Loucy (cell line): ENCODE measurements around the gene EEIG2.

ENCODE experiments used
- H2AFZ ChIP-seq: fragments of 200-600 bp; sonication (generic); 2 replicates; pipeline ENCODE4 v1.6.0; 2016; ENCODE audit warnings: antibody characterized with exemption, mild to moderate bottlenecking, low read length, moderate library complexity
- H3F3A ChIP-seq: fragments of 200-600 bp; 2 replicates; pipeline ENCODE4 v1.6.0; 2016; ENCODE audit warnings: antibody characterized with exemption, low read depth, mild to moderate bottlenecking
- H3K27me3 ChIP-seq: fragments of 200-600 bp; sonication (generic); 2 replicates; pipeline ENCODE4 v1.6.1; 2014; ENCODE audit warnings: low read length, mild to moderate bottlenecking; ENCODE audit not compliant: insufficient read depth, poor library complexity, severe bottlenecking
- H3K36me3 ChIP-seq: fragments of 200-600 bp; sonication (generic); 2 replicates; pipeline ENCODE4 v1.6.1; 2016; ENCODE audit warnings: low read length; ENCODE audit not compliant: insufficient read depth
- H3K4me1 ChIP-seq: fragments of 200-600 bp; sonication (generic); 2 replicates; pipeline ENCODE4 v1.5.1; 2014; ENCODE audit warnings: low read length, mild to moderate bottlenecking; ENCODE audit not compliant: insufficient read depth, poor library complexity, severe bottlenecking
- H3K4me2 ChIP-seq: fragments of 200-600 bp; sonication (generic); 2 replicates; pipeline ENCODE4 v1.6.0; 2014; ENCODE audit warnings: antibody characterized with exemption, low read length, low read depth, mild to moderate bottlenecking; ENCODE audit not compliant: poor library complexity, severe bottlenecking
- H3K4me3 ChIP-seq: fragments of 200-600 bp; sonication (generic); 2 replicates; pipeline ENCODE4 v1.5.1; 2014; ENCODE audit warnings: low read length, mild to moderate bottlenecking, mixed read lengths; ENCODE audit not compliant: poor library complexity, severe bottlenecking
- H3K79me2 ChIP-seq: fragments of 200-600 bp; sonication (generic); 2 replicates; pipeline ENCODE4 v1.6.1; 2014; ENCODE audit warnings: low read length; ENCODE audit not compliant: insufficient read depth
- H3K9ac ChIP-seq: fragments of 200-600 bp; sonication (generic); 2 replicates; pipeline ENCODE4 v1.6.0; 2014; ENCODE audit warnings: mild to moderate bottlenecking, low read depth, low read length, moderate library complexity; ENCODE audit not compliant: poor library complexity, severe bottlenecking
- H3K9me2 ChIP-seq: fragments of 200-600 bp; sonication (generic); replicated peaks from 2 replicates; pipeline ENCODE4 v1.6.1; 2016; ENCODE audit warnings: low read depth, low read length, mixed read lengths
- H3K9me3 ChIP-seq: fragments of 200-600 bp; sonication (generic); 2 replicates; pipeline ENCODE4 v1.6.1; 2014; ENCODE audit warnings: mild to moderate bottlenecking, antibody characterized with exemption, low read length, low read depth; ENCODE audit not compliant: insufficient read depth
- H4K20me1 ChIP-seq: fragments of 200-600 bp; sonication (generic); 2 replicates; pipeline ENCODE4 v1.6.0; 2014; ENCODE audit warnings: antibody characterized with exemption, low read length, mild to moderate bottlenecking; ENCODE audit not compliant: insufficient read depth, poor library complexity, severe bottlenecking
- EZH2phosphoT487 ChIP-seq: fragments of 200-600 bp; IDR thresholded peaks from 2 replicates; pipeline ENCODE4 v1.6.1; 2018; ENCODE audit warnings: antibody characterized with exemption, mild to moderate bottlenecking, moderate library complexity, borderline replicate concordance
- TF ChIP-seq, protein P1 (sequence below): fragments of 200-600 bp; sonication (generic); conservative IDR thresholded peaks from 2 replicates; pipeline ENCODE4 v1.5.1; 2014; ENCODE audit warnings: mild to moderate bottlenecking, antibody characterized with exemption, low read length

The EEIG2 gene

DNA sequence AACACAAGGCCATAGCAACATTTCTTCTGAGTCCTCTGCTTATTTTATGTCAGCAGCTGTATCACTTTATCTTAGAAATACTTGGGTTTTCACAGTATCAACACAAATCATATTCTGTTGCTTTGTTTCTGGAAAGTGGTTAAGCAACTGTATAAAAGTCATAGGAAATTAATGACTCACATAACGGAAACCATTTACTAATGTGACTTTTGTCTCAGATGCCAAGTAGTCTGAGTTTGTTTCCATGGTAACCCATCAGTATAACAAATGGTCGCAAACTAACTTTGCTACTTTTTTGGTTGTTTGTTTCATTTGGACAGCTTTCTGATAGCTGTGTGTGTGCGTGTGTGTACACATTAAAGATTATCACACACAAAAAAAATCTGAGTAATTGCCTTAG lies 31.1 kb downstream of the EEIG2 start:
- Histone ChIP-seq H3K36me3 (no peaks in the 10 kb centered on the region), H3K4me3 (peak overlapping the region; percentile 51), H3K4me1 (peaks cover 57% of the 10 kb centered on the region), H3K9ac (peak overlapping the region; percentile 38), H4K20me1 (peaks cover 60% of the 10 kb centered on the region), H3K27me3 (no peaks in the 10 kb centered on the region), H3K9me2 (no peaks in the 10 kb centered on the region), H3K4me2 (peak overlapping the region; percentile 61), H3K9me3 (no peaks in the 10 kb centered on the region), H3F3A (no peaks in the 10 kb centered on the region; the same call in 1 of the 2 replicates), H2AFZ (no peak overlapping the region), H3K79me2 (peaks cover 92% of the 10 kb centered on the region)
- TF ChIP-seq, protein P1, sequence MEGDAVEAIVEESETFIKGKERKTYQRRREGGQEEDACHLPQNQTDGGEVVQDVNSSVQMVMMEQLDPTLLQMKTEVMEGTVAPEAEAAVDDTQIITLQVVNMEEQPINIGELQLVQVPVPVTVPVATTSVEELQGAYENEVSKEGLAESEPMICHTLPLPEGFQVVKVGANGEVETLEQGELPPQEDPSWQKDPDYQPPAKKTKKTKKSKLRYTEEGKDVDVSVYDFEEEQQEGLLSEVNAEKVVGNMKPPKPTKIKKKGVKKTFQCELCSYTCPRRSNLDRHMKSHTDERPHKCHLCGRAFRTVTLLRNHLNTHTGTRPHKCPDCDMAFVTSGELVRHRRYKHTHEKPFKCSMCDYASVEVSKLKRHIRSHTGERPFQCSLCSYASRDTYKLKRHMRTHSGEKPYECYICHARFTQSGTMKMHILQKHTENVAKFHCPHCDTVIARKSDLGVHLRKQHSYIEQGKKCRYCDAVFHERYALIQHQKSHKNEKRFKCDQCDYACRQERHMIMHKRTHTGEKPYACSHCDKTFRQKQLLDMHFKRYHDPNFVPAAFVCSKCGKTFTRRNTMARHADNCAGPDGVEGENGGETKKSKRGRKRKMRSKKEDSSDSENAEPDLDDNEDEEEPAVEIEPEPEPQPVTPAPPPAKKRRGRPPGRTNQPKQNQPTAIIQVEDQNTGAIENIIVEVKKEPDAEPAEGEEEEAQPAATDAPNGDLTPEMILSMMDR: no peak

- Histone ChIP-seq H3K36me3 (no peaks in the 10 kb centered on the region), H4K20me1 (peaks cover 58% of the 10 kb centered on the region), H3K9me2 (no peaks in the 10 kb centered on the region), H3K27me3 (no peaks in the 10 kb centered on the region), H3K4me2 (peak overlapping the region; percentile 61), H3K9me3 (no peaks in the 10 kb centered on the region), H3K79me2 (peaks cover 92% of the 10 kb centered on the region), H3F3A (no peaks in the 10 kb centered on the region; the same call in 1 of the 2 replicates), H3K4me1 (peaks cover 56% of the 10 kb centered on the region), H3K4me3 (peak overlapping the region; percentile 51), H2AFZ (no peak overlapping the region), H3K9ac (no peak overlapping the region)
- no peak for TF ChIP-seq EZH2phosphoT487
- TF ChIP-seq, protein P1: no peak
Measured at GRCh38 chr1:108591466-108591865, 31.6 kb downstream of the EEIG2 start.

GRCh38 chr1:108592030-108592759 lies 32.3 kb downstream of the EEIG2 start:
- Histone ChIP-seq H3F3A (no peaks in the 10 kb centered on the region; the same call in 1 of the 2 replicates), H3K79me2 (peaks cover 92% of the 10 kb centered on the region), H3K36me3 (no peaks in the 10 kb centered on the region), H3K4me2 (peak overlapping the region; percentile 61), H3K9ac (no peak overlapping the region), H3K9me2 (no peaks in the 10 kb centered on the region), H4K20me1 (peaks cover 56% of the 10 kb centered on the region), H3K27me3 (no peaks in the 10 kb centered on the region), H3K9me3 (no peaks in the 10 kb centered on the region), H3K4me1 (peaks cover 60% of the 10 kb centered on the region), H3K4me3 (no peak overlapping the region), H2AFZ (no peak overlapping the region)
- TF ChIP-seq, protein P1: no peak
- no peak for TF ChIP-seq EZH2phosphoT487
